GM12864 (cell line): Measurements from ENCODE around the gene ABCC12.

Experiments
- DNase-seq: peaks from one replicate; pipeline ENCODE4 v3.0.0-alpha.2; 2011; ENCODE audit warnings: low read depth
- H3K4me3 ChIP-seq: 2 replicates; pipeline ENCODE4 v1.5.1; 2011; ENCODE audit warnings: mild to moderate bottlenecking, low read depth, low read length, control low read depth
- CTCF ChIP-seq: IDR thresholded peaks from 2 replicates; pipeline ENCODE4 v1.5.1; 2011; ENCODE audit warnings: low read depth, mild to moderate bottlenecking, moderate library complexity, low read length, control low read depth, inconsistent platforms; ENCODE audit errors: missing control alignments

The ABCC12 gene

GRCh38 chr16:48143812-48144368 lies 11.9 kb downstream of the ABCC12 start:
- H3K4me3 ChIP-seq, result no peak overlapping the region
- DNase-seq, result no peak
- TF ChIP-seq CTCF, result no peak

DNA sequence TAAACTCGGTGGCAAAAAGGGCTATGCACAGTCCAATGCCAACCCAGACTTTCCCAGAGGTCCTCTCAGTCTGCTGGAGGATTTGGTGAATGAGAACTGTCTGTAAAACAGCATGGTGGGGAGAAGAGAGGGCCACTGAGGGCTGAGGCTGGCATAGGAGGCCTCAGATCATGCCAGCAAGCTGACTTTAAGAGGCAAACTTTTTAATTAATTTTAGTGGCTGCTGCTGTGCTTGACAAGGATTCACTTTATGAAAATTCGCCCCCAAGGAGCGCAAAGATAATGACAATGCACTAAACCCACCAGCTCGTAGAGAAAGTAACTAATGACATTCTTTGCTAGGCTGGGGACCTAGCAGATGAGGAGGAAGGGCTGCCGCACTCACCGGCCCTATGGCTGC lies 15.0 kb downstream of the ABCC12 start:
- no peak overlapping the region for H3K4me3 ChIP-seq
- DNase-seq, result no peak
- no peak for TF ChIP-seq CTCF

- no peak overlapping the region for H3K4me3 ChIP-seq
- DNase-seq, result no peak
- TF ChIP-seq CTCF, result no peak
Observed at GRCh38 chr16:48139517-48139916, 16.3 kb downstream of the ABCC12 start.

DNA sequence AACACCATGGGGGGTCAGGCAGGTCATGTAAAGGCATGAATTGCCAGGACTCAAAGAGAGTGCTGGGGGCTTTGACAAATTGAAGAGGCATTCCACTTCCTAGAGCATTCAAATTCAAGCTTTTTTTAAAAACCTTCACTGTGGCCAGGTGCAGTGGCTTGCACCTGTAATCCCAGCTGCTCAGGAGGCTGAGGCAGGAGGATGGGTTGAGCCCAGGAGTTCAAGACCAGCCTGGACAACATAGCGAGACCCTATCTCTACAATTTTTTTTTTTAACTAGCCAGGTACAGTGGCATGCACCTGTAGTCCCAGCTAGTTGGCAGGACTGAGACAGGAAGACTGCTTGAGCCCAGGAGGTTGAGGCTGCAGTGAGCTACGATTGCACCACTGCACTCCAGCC lies 17.2 kb downstream of the ABCC12 start:
- no peak overlapping the region for H3K4me3 ChIP-seq
- no peak for TF ChIP-seq CTCF
- DNase-seq, result no peak

DNA sequence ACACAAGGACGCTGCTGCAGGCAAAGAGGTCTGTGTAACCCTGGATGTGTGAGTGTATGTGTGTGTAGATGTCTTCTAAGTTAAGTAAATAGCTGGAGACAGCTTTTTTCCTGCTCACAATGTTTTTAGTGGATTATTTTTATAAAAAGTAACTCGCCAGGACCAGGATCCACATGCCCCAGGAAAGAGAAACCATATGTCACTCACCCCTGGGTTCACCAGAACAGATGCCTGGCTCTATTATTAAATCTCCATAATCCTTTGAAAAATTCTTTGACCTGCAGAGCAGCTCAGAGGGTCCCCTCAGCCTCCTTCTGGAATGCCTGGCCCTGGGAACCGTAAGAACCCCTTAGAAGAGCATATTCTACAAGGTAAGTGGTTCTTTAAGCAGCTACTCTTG lies 18.0 kb downstream of the ABCC12 start:
- no peak overlapping the region for H3K4me3 ChIP-seq
- no peak for TF ChIP-seq CTCF
- DNase-seq, result no peak

DNA sequence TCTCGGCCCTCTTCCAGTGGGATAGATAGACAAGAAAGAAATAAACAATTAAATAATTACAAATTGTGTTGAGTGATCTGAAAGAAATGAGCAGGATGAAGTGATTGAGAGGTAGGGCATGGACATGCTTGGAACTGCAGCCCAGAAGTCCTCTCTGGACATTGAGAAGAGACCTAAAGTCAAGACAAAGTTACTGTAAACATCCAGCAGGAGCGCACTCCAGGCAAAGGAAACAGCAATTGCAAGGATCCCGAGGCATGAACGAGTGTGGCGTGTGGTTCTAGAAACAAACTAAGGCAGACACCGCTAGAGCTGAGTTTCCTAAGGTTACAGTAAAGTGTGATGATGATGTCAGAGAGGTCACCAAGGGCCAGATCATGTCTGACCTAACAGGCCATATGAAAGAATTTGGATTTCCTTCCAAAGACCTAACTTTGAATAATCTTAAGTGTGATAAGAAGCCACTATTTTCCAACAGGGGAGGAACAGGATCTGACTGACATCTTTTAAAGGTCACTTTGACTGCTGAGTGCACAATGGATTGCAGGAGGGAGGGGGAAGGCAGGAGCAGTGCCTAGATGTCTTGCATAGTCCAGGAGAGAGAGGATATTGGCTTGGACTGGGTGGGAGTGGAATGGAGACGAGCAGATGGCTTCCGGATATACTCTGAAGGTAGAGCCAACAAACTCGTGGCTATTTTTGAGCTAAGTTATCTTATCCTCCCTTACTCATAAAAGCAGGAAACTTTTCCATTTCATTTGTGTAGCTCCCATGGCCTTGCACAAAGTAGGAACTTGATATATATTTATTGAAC lies 19.0 kb downstream of the ABCC12 start:
- H3K4me3 ChIP-seq, result no peak overlapping the region
- no peak for DNase-seq
- no peak for TF ChIP-seq CTCF
